Measurements from ENCODE around the gene PRDX6. TPM values are rescaled to one million over a fixed set of nuclear protein-coding genes. Genes with fewer than 3 reads are reported as not detected.
"Not testable (repeated sequence)": the region's sequence is repeated elsewhere in the genome, so short reads cannot be mapped to it uniquely, and the experiment has no call there.

The PRDX6 gene
- polyA plus RNA-seq, 1 donor: 359 TPM

DNA sequence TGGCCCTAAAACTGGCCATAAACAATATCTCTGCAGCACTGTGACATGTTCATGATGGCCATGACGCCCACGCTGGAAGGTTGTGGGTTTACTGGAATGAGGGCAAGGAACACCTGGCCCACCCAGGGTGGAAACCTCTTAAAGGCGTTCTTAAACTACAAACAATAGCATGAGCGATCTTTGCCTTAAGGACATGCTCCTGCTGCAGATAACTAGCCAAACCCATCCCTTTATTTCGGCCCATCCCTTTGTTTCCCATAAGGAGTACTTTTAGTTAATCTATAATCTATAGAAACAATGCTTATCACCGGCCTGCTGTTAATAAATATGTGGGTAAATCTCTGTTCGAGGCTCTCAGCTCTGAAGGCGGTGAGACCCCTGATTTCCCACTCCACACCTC is 16.0 kb downstream of the PRDX6 start:
- DNase-seq: not testable (repeated sequence)

GRCh38 chr1:173495609-173496267 is 18.6 kb downstream of the PRDX6 start:
- DNase-seq: no peak

GRCh38 chr1:173496757-173497320 is 19.7 kb downstream of the PRDX6 start:
- no peak for DNase-seq

- no peak for DNase-seq
These were observed 22.6 kb downstream of the PRDX6 start for GRCh38 chr1:173499729-173500128.

DNA sequence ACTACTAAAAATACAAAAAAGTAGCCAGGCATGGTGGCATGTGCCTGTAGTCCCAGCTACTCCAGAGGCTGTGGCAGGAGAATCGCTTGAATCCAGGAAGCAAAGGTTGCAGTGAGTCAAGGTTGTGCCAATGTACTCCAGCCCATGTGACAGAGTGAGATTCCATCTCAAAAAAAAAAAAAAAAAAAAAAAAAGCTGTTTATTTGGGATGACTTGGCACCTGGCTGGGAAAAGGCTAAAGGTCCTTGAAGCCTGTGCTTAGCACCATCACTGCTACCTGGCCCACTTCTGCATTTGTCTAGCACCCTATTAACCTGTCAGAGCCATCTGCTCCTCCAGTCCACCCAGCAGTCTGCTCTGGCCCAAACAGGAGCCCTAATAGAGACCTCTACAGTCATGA is 25.0 kb downstream of the PRDX6 start:
- no peak for DNase-seq

DNA sequence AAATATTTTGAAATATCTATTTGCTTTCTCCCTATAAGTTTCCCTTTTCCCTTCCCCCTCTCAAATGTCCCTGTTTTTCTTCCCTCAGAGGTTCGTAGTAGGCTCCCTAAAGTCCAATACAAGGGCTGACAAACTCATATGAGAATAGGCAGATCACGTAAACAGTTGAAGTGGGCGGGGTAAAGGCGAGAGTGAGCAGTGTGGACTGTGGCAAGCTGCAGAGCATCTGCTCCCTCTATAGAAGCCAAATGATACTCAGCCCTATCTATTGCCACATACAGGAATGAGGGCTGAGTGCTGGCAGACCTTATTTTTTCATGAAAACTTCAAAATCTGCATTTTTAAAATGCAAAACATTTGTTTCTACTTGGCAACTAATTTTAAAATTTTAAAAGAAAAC is 26.3 kb downstream of the PRDX6 start:
- DNase-seq: no peak

DNA sequence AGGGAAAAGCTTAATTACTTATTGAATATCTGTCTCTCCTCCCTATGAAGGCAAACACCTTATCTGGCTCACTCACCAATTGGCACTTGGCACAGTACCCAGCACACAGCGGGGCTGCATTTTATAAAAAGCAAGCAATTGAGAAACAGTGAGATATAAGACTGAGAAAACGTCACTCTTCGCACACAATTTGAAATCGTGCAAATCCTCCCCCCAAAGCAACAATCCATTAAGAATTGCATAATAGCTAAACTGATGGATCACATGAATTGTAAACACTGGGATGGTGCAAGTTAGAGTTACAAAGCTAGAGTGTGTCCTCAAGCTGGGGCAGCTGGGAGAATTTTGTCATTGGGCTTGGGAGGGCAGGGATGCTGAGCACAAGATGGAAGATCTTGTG is 27.1 kb downstream of the PRDX6 start:
- DNase-seq: no peak

DNA sequence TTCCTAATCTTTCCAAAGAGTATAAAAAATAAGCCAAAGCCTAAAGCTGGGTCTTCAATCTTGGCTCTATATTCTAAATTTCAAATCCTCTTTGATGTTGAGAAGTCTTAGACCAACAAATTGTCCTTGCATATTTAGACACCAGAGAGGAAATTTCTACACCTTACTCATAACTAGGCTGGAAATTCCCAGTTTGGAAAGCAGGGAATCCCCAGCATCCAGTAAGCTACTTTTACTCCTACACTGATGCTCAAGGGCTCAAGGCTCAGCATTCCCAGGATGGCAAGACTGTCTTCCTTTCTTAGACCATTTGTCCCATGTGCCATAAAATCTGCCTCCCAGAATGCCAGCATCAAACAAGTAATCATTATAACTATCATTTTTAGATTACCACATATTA is 28.3 kb downstream of the PRDX6 start:
- DNase-seq: no peak

- DNase-seq: no peak
These were observed 29.3 kb downstream of the PRDX6 start for GRCh38 chr1:173506437-173506836.

- peak; percentile 87 for DNase-seq
These were observed 30.2 kb downstream of the PRDX6 start for GRCh38 chr1:173507205-173507846.

DNA sequence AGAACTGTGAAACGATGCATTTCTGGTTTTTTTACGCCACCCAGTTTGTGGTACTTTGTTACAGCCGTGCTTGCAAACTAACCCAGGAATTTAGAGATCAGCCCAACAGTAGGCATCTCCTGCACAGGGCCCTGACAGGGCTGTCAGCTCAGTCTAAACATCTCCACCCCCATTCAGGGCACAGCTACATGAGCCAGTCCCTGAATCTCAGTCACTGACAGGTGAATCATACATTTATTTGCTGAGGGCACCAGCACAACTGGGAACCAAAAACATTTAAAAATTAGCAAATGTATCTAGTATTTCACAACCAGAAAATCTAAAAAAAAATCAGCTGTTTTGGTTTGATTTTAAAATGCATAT is 30.7 kb downstream of the PRDX6 start:
- no peak for DNase-seq

DNA sequence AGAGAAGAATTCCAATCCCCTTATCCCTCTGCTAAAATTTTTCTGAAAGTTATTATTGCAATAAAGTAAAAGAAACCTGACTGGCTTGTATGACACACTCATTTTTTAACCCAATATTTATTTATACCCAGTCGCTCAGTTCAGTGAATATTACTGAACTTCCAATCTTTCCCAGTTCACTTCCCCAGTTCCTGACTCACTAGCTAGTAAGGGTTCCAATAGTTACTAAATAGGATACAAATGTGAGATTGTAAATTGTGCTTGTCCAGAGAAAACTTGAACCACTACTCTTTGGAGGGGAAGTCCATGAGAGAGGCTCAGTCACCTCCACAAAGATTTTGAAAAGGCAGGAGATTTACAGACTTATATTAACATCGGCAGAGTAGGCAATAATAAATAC is 31.4 kb downstream of the PRDX6 start:
- no peak for DNase-seq

DNA sequence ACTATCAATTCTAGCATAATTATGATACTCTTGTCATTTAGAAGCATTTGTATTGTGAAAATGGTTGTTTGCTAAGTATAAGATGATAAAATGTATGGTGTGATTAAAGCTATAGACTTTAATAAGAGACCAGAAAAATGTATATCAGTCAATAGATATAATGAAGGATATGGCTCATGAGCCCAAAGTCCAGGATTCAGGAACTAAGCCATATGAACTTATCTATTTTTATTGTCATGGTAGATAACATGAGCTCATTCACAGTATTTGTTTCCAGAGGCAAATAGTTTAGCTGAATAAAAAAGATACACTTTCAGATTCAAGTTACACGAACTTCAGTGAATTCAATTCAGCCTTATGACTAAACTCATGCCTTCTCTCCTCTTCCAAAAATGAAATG is 32.7 kb downstream of the PRDX6 start:
- DNase-seq: no peak

DNA sequence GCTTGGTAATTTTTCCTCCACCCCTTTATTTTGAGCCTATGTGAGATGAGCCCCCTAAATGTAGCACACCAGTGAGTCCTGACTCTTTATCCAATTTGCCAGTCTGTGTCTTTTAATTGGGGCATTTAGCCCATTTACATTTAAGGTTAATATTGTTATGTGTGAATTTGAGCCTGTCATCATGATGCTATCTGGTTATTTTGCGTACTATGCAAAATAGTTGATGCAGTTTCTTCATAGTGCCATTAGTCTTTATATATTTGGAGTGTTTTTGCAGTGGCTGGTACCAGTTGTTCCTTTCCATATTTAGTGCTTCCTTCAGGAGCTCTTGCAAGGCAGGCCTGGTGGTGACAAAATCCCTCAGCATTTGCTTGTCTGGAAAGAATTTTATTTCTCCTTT is 37.4 kb downstream of the PRDX6 start:
- DNase-seq: not testable (repeated sequence)

- DNase-seq: no peak
These were observed 43.7 kb downstream of the PRDX6 start for GRCh38 chr1:173520799-173521198.

DNA sequence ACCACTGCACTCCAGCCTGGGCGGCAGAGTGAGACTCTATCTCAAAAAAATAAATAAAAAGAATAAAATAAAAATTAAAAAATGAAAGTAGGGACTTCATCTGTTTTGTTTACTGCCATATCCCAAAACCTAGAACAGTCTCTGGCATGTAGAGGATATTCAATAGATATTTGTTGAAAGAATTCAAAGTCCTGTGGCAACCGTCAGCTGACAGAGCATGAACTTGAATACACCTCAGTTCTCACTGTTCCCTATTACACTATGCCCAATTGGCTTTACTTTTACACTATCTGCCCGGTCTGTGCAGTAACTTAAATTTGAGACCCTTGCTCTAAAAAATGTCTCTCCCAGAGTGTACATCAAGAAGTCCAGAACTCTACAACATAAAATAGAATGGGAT is 46.2 kb downstream of the PRDX6 start:
- DNase-seq: no peak

GRCh38 chr1:173525926-173526325 is 48.8 kb downstream of the PRDX6 start:
- DNase-seq: no peak

DNA sequence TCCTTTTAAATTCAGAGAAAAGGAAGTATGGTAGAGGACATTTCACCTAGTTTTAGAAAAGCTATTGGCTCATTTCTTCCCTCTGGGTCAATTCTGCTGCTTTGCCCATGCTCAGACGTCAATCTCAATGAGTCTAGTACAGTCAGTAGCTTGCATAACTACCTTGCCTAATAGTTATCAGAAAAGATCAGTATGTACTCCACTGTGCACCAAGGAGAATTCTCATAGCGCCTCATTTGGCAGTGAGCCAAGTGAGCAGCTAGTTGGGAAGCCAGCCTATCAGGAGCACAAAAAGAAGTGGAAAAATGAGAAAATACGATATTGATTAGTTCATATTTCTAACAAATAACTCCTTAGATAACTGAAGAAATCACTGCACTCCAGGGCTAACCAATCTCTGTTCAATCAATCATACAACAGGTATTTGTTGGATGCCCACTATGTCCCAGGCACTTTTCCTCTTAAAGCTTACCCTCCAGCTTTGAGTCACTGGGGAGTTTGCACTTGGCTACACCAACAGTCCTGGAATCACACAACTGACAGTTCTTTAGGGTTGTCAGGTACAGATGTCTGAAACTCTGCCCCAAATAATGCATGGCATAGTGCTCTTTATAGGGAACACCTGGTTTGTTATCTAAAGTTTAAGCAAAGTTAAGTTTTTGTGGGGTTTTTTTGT is 50.2 kb downstream of the PRDX6 start:
- DNase-seq: no peak

- no peak for DNase-seq
These were observed 52.0 kb downstream of the PRDX6 start for GRCh38 chr1:173529106-173529505.

GRCh38 chr1:173530795-173531693 is 53.9 kb downstream of the PRDX6 start:
- no peak for DNase-seq

GRCh38 chr1:173532237-173532636 is 55.1 kb downstream of the PRDX6 start:
- no peak for DNase-seq

DNA sequence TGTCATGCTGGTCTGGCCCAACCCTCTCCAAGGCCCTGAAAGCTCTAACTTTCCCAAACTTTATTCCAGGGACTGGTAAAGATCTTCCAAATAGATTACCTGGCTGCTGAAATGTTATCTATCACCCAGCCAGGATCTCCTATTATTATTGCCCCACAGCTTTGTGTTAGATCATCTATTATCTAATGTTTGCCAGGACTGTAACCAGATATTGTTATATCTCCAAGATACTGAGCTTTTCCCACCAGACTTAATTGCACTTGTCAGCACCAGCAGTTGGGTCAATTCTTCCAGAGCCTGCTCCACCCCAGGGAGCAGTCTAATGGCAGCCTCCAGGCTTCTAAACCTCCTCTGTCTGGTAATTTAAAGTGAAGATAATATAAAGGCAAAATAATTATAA is 59.1 kb downstream of the PRDX6 start:
- DNase-seq: no peak
